Astrocyte (in vitro differentiated cells and primary cell): ENCODE data around the gene ADGRF5.

ENCODE experiments used
- CTCF ChIP-seq: IDR thresholded peaks from 2 replicates; pipeline ENCODE4 v1.5.1; 2011; ENCODE audit warnings: low read depth, mild to moderate bottlenecking, inconsistent platforms, low read length, moderate library complexity; ENCODE audit not compliant: insufficient read depth
- EZH2 ChIP-seq: IDR thresholded peaks from 2 replicates; pipeline ENCODE4 v1.6.1; 2012; ENCODE audit warnings: mild to moderate bottlenecking, low read length, inconsistent platforms; ENCODE audit not compliant: insufficient read depth

DNA sequence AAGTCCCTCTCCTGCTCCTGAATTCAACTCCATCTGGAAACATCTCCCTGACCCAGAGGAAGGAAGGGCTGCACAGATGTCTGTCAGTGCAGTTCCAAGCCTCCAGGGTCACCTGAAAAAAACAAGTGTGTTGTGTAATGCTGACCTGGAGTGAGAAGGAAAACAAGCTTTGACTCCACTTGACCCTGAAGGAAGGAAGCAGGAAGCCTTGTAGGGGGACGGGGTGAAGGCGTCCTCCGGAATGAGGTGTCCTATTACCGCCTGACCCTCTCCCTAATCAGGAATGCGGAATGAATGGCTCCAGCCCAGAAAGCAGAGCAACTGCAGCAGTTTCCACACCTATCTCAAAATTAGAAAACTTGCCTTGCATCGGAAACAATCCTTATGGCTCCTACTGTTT lies 13.9 kb upstream of the ADGRF5 start:
- TF ChIP-seq EZH2 = no peak
- no peak for TF ChIP-seq CTCF
